Mesothelial cell of epicardium (in vitro differentiated cells): ENCODE measurements around the gene ABL1. TPM values are rescaled to one million over a fixed set of nuclear protein-coding genes. Genes with fewer than 3 reads are reported as not detected.

Source experiments
- DNase-seq, 2 experiments: peaks; one replicate each; pipeline ENCODE4 v3.0.0; 2021; ENCODE audit warnings: low spot score in 2 of 2; ENCODE audit not compliant: unreplicated experiment in 2 of 2
- H3K27ac Mint-ChIP-seq: 2 replicates; pipeline ENCODE4 v1.8.0; 2021; ENCODE audit warnings: mixed read lengths
- H3K27me3 Mint-ChIP-seq: 2 replicates; pipeline ENCODE4 v1.8.0; 2021; ENCODE audit warnings: low read depth, mixed read lengths
- H3K36me3 Mint-ChIP-seq: 2 replicates; pipeline ENCODE4 v1.8.0; 2021; ENCODE audit warnings: mixed read lengths
- H3K4me1 Mint-ChIP-seq: 2 replicates; pipeline ENCODE4 v1.8.0; 2021; ENCODE audit warnings: mixed read lengths
- H3K4me3 Mint-ChIP-seq: 2 replicates; pipeline ENCODE4 v1.8.0; 2021; ENCODE audit warnings: mild to moderate bottlenecking, moderate library complexity, mixed read lengths
- H3K9me3 Mint-ChIP-seq: 2 replicates; pipeline ENCODE4 v1.8.0; 2021; ENCODE audit warnings: mixed read lengths
- CTCF ChIP-seq: fragments of 200-600 bp; sonication (generic); IDR thresholded peaks from one replicate; pipeline ENCODE4 v1.5.0; 2021; ENCODE audit warnings: antibody characterized with exemption; ENCODE audit not compliant: unreplicated experiment
- total RNA-seq: library from RNA; stranded (reverse); gene quantifications from 3 replicates; pipeline ENCODE4 v1.2.1, GENCODE V29; 2021

ABL1 gene
- total RNA-seq, 1 donor from 2014 or later = 117 TPM

GRCh38 chr9:130862217-130862616, 27.2 kb downstream of the ABL1 start:
- H3K36me3 Mint-ChIP-seq = peaks cover 16% of the 10 kb centered on the region
- H3K9me3 Mint-ChIP-seq = no peaks in the 10 kb centered on the region
- no peaks in the 10 kb centered on the region for H3K27me3 Mint-ChIP-seq
- peaks cover 31% of the 10 kb centered on the region for H3K4me1 Mint-ChIP-seq
- H3K4me3 Mint-ChIP-seq = no peak overlapping the region
- no peak for TF ChIP-seq CTCF
- no peak overlapping the region for H3K27ac Mint-ChIP-seq
- no peak for DNase-seq

DNA sequence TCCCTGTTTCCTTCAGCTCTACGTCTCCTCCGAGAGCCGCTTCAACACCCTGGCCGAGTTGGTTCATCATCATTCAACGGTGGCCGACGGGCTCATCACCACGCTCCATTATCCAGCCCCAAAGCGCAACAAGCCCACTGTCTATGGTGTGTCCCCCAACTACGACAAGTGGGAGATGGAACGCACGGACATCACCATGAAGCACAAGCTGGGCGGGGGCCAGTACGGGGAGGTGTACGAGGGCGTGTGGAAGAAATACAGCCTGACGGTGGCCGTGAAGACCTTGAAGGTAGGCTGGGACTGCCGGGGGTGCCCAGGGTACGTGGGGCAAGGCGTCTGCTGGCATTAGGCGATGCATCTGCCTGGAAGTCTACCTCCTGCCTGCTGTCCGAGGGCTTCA, 27.7 kb downstream of the ABL1 start:
- H3K4me3 Mint-ChIP-seq = no peak overlapping the region
- peaks cover 31% of the 10 kb centered on the region for H3K4me1 Mint-ChIP-seq
- peaks cover 12% of the 10 kb centered on the region for H3K36me3 Mint-ChIP-seq
- H3K27me3 Mint-ChIP-seq = no peaks in the 10 kb centered on the region
- no peak for TF ChIP-seq CTCF
- H3K27ac Mint-ChIP-seq = no peak overlapping the region
- DNase-seq = no peak
- no peaks in the 10 kb centered on the region for H3K9me3 Mint-ChIP-seq

GRCh38 chr9:130864541-130864940, 29.5 kb downstream of the ABL1 start:
- H3K36me3 Mint-ChIP-seq = peaks cover 17% of the 10 kb centered on the region
- H3K4me1 Mint-ChIP-seq = peaks cover 32% of the 10 kb centered on the region
- TF ChIP-seq CTCF = no peak
- no peaks in the 10 kb centered on the region for H3K27me3 Mint-ChIP-seq
- no peak for DNase-seq
- no peak overlapping the region for H3K4me3 Mint-ChIP-seq
- H3K9me3 Mint-ChIP-seq = no peaks in the 10 kb centered on the region
- no peak overlapping the region for H3K27ac Mint-ChIP-seq

GRCh38 chr9:130865921-130866320, 30.9 kb downstream of the ABL1 start:
- DNase-seq = no peak
- no peaks in the 10 kb centered on the region for H3K9me3 Mint-ChIP-seq
- no peak overlapping the region for H3K4me3 Mint-ChIP-seq
- peaks cover 19% of the 10 kb centered on the region for H3K36me3 Mint-ChIP-seq
- TF ChIP-seq CTCF = no peak
- no peaks in the 10 kb centered on the region for H3K27me3 Mint-ChIP-seq
- H3K4me1 Mint-ChIP-seq = peaks cover 22% of the 10 kb centered on the region
- no peak overlapping the region for H3K27ac Mint-ChIP-seq

GRCh38 chr9:130866474-130866965, 31.5 kb downstream of the ABL1 start:
- no peak overlapping the region for H3K4me3 Mint-ChIP-seq
- DNase-seq = peak in 1 of 2 experiments; percentile 74
- H3K9me3 Mint-ChIP-seq = no peaks in the 10 kb centered on the region
- peaks cover 18% of the 10 kb centered on the region for H3K4me1 Mint-ChIP-seq
- peaks cover 19% of the 10 kb centered on the region for H3K36me3 Mint-ChIP-seq
- H3K27me3 Mint-ChIP-seq = no peaks in the 10 kb centered on the region
- peak overlapping the region; percentile 48 for H3K27ac Mint-ChIP-seq
- peak; percentile 85 for TF ChIP-seq CTCF

DNA sequence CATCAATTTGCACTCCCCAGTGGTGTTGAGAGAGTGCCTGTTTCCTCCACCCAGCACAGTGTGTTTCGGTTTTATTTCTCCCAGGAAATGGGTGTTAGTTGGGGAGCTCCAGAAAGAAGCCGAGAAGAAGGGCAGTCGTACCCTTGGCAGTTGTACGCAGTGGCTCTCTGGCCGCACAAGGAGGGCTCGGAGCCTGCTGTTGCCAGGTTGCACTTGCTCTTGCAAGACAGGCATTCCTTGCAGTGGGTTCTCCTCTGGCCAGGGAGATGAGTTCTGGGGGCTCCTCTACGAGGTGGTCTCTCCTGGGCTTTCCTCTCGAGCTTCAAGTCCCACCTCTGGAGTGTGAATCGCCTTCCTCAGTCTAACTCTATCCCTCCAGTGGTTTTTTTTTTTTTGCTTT, 32.5 kb downstream of the ABL1 start:
- no peak for TF ChIP-seq CTCF
- DNase-seq = no peak
- Mint-ChIP-seq H3K27me3 (no peaks in the 10 kb centered on the region), H3K4me3 (no peak overlapping the region), H3K4me1 (peaks cover 18% of the 10 kb centered on the region), H3K27ac (peak overlapping the region; percentile 43), H3K9me3 (no peaks in the 10 kb centered on the region), H3K36me3 (peaks cover 27% of the 10 kb centered on the region)
